ENCODE results near the gene SMIM12.

- TF ChIP-seq, protein P1, sequence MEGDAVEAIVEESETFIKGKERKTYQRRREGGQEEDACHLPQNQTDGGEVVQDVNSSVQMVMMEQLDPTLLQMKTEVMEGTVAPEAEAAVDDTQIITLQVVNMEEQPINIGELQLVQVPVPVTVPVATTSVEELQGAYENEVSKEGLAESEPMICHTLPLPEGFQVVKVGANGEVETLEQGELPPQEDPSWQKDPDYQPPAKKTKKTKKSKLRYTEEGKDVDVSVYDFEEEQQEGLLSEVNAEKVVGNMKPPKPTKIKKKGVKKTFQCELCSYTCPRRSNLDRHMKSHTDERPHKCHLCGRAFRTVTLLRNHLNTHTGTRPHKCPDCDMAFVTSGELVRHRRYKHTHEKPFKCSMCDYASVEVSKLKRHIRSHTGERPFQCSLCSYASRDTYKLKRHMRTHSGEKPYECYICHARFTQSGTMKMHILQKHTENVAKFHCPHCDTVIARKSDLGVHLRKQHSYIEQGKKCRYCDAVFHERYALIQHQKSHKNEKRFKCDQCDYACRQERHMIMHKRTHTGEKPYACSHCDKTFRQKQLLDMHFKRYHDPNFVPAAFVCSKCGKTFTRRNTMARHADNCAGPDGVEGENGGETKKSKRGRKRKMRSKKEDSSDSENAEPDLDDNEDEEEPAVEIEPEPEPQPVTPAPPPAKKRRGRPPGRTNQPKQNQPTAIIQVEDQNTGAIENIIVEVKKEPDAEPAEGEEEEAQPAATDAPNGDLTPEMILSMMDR (IDR thresholded peaks at IDR 0.05) = no peak
- no peak for TF ChIP-seq POLR2A (IDR thresholded peaks at IDR 0.05)
Observed at GRCh38 chr1:34816332-34816731, 43.2 kb downstream of the SMIM12 start.
